Loucy (cell line): ENCODE data around the gene RGS19.

Experiments used
- CTCF ChIP-seq: fragments of 200-600 bp; sonication (generic); conservative IDR thresholded peaks from 2 replicates; pipeline ENCODE4 v1.5.1; 2014; ENCODE audit warnings: mild to moderate bottlenecking, antibody characterized with exemption, low read length
- EZH2phosphoT487 ChIP-seq: fragments of 200-600 bp; IDR thresholded peaks from 2 replicates; pipeline ENCODE4 v1.6.1; 2018; ENCODE audit warnings: antibody characterized with exemption, mild to moderate bottlenecking, moderate library complexity, borderline replicate concordance

DNA sequence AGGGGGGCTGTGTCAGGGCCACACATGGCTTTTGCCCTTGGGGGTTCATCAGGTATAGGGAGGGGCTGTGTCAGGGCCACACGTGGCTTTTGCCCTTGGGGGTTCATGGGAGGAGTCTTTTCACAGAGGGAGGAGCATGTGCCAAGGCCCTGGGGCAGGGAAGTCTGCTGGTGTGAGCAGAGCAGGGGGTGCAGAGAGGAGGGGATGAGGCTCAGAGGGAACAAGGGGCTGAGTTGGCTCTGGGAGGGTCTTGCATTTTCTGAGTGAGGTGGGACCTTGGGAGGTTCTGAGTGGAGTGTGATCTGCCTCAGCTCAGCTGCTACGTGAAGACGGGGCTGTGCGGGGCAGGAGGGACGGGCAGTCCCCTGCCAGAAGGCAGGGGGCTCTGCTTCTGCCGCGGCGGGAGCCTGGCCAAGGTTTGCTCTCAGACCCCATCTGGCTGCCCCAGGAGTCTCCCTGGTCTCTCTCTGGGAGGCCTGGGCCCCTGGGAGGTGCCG is 23.9 kb downstream of the RGS19 start:
- TF ChIP-seq CTCF (no peak), EZH2phosphoT487 (no peak)
